Measurements from ENCODE around the gene HAS3.

HAS3 gene

DNA sequence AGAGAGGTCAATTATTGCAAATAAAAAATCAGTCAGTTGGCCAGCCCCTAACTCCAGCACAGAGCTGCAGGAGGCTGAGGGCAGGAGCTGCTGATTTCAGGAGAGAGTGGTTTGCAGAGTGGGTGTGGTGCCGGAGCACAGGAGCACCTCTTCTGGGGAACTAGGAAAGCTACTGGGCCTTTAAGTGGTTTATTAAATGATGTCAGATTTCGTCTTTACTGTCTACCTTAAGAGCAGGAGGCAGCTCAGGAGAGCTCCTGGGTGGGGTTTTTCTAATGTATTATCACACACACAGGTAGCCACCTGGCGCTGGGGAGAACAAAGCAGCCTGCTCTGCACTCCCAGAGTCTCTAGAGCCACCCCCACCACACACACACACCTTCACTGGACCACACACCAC is 11.5 kb upstream of the HAS3 start:
- DNase-seq: no peak

DNA sequence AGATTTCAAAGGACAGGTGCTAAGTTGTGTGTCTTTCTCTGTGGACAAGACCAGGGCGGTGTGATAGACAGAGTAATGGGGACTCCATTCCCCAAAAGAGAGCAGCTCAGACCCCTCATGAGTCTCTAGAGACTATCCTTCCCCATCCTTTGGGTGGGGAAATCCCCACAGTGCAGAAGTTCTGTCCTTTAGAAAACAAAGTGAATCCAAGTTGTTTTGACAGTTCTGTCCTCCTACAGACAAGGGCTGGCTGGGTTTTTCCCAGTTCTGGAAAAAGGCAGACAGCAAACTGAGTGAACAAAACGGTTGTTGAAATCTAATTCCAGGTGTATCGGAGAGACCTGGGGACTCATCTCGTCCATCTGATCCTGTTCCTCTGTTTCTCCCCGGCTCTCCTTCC is 11.0 kb upstream of the HAS3 start:
- no peak for DNase-seq

DNA sequence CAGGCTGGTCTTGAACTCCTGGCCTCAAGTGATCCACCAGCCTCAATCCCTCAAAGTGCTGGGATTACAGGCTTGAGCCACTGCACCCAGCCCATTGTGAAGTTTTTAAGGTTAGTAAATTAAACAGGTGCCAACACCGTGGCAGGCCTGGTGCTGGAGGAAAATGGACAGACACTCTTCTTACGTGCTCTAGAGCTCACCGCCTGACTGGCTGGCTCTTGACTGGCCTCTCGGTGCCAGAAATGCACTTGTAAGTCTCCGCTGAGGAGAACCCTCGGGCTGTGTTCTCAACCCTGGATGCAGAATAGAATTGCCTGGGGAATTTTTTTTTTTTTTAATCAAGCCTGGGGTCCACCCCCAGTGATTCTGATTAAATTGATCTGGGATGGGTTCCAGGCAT is 10.3 kb upstream of the HAS3 start:
- DNase-seq: no peak

DNA sequence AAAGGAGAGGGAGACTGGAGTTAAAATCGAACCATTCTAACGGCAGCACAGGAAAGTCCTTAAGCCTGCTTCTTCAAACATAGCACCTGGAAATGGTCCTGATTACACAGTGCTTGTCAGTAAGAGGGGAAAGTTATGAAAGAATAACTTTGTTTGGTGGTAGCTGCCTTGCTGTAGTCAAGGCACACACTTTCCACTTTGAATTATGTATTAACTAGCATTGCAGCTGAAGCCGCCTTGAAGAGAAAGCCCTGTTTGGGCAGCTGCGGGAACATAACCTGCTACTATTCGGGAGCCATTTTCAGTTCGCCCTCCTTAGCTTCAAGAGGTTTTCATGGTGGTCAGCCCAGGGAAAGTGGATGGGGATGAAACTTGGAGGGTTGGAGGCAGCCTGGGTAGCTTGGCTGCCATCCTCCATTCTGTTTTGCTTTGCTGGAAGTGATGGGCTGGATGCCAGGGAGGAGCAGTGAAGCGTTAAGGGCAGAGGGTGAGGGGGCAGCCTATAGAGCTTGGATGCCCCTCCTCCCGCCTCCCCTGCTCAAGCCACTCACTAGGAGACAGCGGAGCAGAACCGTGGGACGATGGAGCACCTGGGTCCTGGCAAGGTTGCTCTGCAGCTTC is 5.3 kb upstream of the HAS3 start:
- no peak for DNase-seq

DNA sequence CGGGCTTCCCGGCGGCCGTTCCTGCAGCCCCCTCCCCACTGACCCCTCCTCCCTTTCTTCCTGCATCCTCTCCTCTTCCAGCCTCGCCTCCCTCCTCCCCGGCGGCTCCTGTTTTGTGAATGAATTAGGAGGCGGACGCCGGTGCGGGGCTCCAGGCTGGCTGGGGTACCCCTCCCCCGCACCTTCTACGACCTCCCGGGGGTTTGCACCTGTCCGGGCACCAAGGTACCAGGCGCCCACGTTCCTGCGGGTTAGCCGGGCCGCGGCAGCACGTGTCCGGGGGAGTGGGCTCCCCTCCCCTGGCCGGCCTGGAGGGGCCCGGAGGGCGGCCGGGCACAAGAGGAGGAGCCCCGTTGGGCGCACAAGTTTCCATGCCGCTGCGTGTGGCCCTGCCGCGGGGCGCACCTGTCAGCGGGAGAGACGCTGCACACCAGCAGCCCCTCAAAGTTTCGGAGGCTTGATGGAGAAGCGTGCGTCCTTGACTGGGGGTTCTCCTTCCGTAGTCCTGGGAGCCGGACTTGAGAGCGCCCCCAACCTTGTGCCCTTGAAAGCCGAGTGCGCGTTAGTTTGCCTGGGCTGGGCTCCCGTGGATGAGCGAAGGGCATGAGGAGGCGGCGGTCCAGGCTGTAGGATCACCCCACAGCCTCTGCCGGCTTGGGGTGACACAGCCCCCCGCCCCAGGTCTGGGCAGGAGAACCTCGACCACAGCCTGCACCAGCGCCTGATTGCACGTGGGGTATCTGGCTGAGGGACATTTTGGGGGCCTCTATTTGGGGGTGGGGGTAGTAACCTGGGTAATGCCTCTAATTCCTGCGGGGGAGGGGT is 1.2 kb downstream of the HAS3 start:
- no peak for DNase-seq

DNA sequence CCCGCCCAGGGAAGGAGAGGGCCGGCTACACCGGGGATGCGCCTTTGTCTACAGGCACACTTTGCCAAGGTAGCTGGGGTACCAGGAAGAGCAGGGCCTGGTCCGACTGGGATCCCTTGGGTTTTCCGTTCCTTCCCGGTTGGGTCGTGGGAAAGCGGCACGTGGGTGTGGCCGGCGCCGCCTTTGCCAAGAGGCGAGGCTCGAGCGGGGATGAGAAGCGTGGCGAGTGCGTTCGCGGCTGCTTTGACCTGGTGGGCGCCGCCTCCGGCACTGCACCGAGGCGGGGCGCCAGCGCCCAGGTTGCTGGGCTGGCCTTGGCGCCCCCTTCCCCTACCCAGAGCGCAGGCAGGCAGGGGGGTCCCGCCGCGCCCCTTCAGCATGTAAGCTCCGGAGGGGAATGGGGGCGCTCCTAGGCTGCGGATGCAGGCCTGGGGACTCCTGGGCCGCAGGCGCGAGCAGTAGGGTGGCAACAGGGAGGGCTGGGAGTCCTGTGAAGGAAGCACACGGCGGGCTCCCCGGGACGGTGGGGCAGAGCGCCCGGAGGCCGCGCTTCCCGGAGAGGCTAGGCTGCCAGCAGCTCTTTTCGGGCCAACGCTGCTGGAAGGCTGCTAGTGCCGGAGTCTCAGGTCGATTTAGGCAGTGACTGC is 2.0 kb downstream of the HAS3 start:
- DNase-seq: no peak

DNA sequence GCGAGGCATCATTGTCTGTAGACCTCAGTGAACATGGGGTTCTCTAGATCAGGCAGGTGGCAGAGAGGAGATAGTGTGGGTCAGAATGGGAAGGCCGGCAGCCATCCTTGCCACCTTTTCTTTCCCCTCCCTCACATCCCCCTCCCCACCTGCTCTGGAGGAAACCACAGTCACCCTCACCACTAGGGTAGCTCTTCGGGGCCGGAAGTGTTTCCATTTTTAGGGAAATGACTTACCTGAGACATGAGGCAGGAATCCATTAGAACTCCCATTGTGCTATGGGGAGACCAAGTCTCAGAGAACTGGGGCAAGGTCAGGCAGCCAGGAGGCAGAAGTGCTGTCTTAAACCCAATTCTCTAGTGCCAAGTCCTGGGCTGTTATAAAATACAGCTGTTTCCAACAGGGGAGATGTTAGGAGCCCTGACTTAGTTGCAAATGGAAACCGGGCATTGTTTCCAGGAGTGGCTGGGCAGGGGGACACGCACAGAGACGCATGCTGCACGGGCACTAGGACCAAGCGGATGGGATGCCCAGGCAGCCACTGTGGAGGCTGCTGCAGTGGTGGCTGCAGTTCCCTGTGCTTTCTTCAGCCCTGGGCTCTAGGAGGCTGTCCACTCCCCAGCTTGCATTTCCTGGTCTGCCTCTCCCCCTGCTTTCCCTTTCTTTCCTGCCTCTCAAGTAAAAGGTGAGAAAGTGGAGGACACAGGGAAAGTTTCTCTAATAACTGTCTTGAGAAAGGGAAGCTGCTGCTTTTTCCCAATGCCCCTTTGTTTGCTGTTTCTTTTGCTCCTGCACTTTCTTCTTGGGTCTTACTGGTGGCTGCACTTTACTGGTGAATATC is 2.8 kb downstream of the HAS3 start:
- DNase-seq: no peak

DNA sequence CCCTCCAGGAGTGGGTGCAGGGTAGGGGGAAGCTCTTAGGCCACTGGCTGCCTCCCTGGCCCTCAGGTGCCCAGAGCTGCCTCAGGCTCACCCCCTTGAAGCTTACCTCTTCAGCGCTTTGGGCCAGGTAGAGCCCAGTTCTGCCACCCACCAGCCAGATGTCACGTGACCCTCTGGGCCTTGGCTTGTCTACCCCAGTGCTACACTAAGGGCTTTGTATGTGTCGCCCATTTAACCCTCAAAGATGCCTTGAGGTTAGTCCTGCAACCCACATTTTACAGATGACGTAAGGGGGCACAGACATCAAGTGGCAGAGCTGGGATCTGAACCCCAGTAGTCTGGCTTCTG is 3.4 kb downstream of the HAS3 start:
- DNase-seq: no peak

DNA sequence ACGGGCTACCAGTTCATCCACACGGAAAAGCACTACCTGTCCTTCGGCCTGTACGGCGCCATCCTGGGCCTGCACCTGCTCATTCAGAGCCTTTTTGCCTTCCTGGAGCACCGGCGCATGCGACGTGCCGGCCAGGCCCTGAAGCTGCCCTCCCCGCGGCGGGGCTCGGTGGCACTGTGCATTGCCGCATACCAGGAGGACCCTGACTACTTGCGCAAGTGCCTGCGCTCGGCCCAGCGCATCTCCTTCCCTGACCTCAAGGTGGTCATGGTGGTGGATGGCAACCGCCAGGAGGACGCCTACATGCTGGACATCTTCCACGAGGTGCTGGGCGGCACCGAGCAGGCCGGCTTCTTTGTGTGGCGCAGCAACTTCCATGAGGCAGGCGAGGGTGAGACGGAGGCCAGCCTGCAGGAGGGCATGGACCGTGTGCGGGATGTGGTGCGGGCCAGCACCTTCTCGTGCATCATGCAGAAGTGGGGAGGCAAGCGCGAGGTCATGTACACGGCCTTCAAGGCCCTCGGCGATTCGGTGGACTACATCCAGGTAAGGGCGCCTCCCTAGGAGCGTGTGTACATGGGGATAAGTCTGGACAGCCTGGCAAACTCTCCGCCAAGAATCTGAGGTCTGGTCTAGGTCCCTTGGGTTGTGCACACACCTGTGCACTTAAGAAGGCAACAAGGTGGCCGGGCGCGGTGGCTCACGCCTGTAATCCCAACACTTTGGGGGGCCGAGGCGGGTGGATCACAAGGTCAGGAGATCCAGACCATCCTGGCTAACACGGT is 4.2 kb downstream of the HAS3 start:
- no peak for DNase-seq

DNA sequence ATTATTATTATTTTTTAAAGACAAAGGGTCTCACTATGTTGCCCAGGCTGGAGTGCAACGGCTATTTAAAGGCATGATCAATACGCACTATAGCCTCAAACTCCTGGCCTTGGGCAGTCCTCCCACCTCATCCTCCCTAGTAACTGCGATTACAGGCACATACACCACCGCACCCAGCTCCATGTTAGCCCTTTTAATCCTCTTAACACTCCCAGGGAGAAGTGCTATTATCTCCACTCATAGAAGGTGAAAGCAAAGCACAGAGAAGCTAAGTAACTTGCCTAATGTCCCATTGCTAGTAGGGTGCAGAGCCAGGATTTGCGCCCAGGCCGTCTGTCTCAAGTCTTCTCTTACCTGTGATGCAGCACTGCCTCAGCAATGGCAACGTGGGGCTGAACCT is 5.0 kb downstream of the HAS3 start:
- DNase-seq: no peak

DNA sequence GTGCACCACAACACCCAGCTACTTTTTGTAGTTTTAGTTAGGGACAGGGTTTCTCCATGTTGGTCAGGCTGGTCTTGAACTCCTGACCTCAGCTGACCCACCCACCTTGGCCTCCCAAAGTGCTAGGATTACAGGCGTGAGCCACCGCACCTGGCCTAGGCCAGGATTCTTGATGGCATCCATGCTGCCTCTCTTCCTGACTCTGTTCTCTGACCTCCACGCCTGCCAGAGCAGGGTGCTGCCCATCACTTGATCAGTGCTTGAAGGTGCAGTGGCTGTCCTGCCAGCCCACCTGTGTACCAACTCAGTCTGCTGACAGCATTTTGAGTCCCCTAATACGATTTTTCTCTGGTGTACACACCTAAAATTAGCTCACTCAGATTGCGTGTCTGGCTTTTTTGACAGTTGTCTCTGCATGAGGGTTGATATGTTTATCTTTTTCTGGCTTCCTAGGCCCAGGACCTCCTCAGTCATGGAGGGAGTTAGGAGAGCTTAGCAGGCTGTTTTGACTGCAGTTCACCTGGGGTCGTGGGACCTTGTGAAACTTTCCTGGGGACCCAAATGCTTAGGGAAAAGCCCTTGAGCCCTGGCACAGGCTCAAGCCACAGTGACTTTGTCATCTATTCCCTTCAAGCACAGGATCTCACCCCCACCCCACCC is 5.9 kb downstream of the HAS3 start:
- no peak for DNase-seq

DNA sequence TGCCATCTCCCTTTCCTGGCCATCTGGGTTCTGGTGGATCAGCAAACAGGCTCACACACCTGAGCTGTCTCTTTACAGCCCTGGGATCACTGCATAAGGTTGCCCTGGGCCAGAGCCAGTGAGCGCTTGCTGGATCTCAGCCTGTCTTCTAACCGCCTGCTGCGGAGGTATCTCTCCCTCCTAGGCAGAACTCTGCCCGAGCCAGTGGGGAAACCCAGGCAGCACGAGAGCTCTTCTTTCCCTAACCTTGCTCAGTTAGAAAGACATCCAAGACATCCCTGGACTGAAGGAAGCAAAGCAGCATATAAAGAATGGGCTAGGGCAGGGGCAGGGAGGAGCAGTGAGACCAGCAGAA is 6.4 kb downstream of the HAS3 start:
- DNase-seq: no peak

DNA sequence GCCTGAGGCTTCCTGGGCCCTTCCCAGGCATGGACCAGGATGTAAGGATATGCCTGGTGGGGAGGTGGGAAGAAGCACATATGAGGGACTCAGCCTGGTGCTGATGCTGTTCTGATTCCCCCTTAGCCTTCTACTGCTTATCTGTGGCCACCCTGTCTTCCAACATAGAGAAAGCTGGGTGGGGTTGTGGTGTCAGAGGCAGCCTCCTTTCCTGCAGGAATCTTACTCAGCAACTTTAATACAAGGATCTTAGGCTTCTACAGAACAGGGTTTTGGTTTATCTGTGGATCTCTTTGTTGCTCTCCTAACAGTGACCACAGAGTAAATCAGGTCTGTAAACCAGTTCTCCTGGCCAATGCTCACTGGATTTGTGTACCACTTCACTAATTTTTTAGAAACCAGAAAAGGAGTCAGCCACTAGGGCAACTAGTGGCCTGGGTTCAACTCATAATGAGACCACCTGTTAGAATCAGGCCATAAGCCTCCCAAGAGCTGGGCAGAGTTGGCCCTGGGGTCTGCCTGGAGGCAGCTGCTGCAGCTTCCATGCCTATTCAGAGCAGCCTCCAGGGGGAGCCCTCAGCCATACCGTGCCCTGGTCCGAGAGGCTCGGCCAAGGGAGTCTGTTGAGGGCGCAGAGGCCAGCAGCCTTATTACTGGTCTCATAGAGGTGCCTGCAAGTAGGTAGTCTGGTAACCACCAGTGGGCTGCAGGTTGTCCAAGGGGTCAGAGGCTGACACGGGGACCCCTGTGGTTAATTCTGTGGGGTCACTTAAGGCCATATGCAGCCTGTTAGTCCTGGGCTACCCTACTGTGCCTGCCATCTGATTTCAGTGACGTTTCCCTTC is 7.1 kb downstream of the HAS3 start:
- DNase-seq: peak; percentile 71 to 73

DNA sequence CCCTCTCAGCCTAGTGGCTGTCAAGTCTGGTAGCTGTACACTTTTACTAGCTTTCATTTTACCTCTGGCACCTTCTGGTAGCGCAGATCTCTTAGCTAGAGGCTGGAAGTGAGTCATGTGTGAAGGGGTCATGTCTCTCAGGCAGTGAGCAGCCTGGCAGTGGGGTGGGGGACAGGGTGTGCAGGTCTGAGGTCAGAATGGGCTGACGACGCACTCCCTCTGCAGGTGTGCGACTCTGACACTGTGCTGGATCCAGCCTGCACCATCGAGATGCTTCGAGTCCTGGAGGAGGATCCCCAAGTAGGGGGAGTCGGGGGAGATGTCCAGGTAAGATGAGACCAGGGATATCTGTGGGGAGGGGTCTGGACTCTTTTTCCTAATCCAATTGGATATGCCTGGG is 7.8 kb downstream of the HAS3 start:
- no peak for DNase-seq

DNA sequence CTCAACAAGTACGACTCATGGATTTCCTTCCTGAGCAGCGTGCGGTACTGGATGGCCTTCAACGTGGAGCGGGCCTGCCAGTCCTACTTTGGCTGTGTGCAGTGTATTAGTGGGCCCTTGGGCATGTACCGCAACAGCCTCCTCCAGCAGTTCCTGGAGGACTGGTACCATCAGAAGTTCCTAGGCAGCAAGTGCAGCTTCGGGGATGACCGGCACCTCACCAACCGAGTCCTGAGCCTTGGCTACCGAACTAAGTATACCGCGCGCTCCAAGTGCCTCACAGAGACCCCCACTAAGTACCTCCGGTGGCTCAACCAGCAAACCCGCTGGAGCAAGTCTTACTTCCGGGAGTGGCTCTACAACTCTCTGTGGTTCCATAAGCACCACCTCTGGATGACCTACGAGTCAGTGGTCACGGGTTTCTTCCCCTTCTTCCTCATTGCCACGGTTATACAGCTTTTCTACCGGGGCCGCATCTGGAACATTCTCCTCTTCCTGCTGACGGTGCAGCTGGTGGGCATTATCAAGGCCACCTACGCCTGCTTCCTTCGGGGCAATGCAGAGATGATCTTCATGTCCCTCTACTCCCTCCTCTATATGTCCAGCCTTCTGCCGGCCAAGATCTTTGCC is 9.0 kb downstream of the HAS3 start:
- no peak for DNase-seq

DNA sequence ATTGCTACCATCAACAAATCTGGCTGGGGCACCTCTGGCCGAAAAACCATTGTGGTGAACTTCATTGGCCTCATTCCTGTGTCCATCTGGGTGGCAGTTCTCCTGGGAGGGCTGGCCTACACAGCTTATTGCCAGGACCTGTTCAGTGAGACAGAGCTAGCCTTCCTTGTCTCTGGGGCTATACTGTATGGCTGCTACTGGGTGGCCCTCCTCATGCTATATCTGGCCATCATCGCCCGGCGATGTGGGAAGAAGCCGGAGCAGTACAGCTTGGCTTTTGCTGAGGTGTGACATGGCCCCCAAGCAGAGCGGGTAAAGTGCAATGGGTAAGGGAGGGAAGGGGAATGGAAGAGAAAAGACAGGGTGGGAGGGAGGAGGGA is 9.5 kb downstream of the HAS3 start:
- DNase-seq: no peak

DNA sequence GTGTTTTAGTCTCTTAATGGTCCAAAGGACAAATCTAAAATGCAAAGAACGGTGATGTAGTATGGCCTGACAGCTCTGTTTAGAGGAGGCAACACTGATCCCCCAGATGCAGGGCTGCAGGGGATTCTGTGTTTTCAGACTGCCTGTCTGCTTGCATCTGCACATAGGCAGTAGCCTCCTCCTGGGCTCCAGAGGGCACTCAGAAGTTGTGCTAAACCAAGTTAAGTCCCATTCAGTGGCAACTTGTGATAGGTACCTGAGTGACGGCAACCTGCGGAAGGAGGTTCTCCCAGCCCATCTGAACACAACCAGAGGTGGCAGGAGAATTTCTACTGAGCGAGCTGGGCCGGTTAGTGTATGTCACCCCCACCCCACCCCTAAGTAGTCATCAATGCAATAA is 9.9 kb downstream of the HAS3 start:
- no peak for DNase-seq

DNA sequence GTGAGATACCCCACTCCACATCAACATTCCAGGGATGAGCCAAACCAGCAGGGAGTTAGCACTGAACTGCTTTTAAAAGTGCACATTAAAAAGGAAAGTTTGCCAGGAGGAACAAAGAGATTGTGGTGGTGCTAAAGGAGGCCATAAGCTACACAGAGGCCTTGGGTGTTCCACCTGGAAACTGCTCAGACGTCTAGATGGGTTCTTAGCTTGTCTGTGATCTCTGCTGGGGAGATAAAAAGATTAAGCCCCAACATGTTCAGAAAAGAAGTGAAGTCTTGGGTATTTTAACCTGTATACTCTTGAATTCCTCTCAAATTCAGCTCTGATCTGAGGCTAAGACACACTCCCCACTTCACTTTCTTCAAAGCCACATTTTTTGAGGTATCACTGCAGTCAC is 10.4 kb downstream of the HAS3 start:
- DNase-seq: no peak

DNA sequence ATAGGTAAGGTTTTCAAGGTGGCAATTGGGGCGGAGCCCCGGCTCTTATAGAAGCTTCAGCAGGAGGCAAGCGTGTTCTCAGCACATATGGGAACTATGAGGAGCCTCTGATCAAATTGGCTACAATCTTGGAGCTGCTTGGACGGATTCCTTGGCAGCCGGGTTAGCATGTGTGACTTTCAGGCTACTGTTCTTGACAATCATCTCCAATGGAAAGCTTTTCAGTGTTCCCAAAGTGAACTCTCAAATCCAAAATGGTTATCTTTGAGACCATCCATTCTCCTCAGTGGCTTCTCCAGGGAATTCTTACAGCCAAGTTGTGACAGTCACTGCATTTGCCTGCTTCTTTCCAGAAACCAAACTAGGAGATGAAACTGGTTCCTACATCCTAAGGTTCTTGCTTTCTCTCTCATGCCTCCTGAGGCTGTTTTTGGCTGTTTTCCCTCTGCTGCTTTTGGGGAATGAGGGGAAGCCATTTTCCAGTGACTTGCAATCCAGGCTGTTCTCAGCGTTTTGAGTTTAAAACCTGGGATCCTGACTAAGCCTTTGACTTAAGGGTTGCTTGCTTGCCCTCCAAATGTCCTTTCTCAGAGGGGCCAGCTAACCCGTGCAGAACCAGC is 10.9 kb downstream of the HAS3 start:
- DNase-seq: no peak

DNA sequence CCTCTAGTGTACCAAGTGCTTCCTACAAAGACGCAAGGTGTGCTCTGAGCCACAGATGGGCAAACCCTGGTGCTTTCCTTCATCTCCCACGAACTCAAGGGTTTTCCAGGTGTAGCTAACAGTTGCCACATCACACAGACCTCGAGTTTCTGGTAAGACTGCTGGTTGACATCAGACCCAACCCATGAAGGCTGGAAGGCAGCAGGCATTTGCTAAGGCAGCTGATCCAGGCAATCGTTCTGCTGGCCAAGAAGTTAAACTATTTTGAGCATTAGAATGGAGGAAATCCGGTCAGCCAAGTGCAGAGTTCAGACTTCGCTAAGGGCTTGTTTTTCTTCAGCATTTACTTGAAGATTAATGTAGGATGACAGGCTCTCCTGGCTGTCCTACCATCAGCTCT is 11.5 kb downstream of the HAS3 start:
- no peak for DNase-seq

All from activated CD4-positive, alpha-beta T cell treated with anti-CD3 and anti-CD28 coated beads, Interleukin-2, amount 50 U/mL, for 48 hours (primary cell).